Right lobe of liver (tissue), 6 donors: Measurements from ENCODE around the gene PHF14. TPM values are rescaled to one million over a fixed set of nuclear protein-coding genes. Genes with fewer than 3 reads are reported as not detected.

Source experiments
- ATAC-seq, 4 donors: fragments of 200-7000 bp; cut with Tn5 transposase; one replicate each; pipeline ENCODE4 v1.9.1; 2020; ENCODE audit warnings: mild to moderate bottlenecking in 4 of 4, moderate library complexity in 4 of 4
- DNase-seq, 3 donors: peaks; one replicate each; pipeline ENCODE4 v3.0.0-alpha.2; 2020
- H3K27ac ChIP-seq, 3 donors: fragments of 200-600 bp; one replicate each; pipeline ENCODE4 v1.8.0; 2022
- H3K27me3 ChIP-seq, 2 donors: fragments of 200-600 bp; one replicate each; pipeline ENCODE4 v1.8.0; 2022
- H3K36me3 ChIP-seq, 4 donors: fragments of 200-600 bp; sonication (generic) in 1 of 4; one replicate each; pipeline versions ENCODE4 v1.5.1 to v1.8.0; 2017 to 2022; ENCODE audit warnings: control low read depth in 1 of 4
- H3K4me1 ChIP-seq, 4 donors: fragments of 200-600 bp; sonication (generic) in 1 of 4; one replicate each; pipeline versions ENCODE4 v1.5.1 to v1.8.0; 2017 to 2022; ENCODE audit warnings: control low read depth in 1 of 4
- H3K4me3 ChIP-seq, 3 donors: fragments of 200-600 bp; one replicate each; pipeline ENCODE4 v1.8.0; 2022
- H3K9me3 ChIP-seq, 4 donors: fragments of 200-600 bp; sonication (generic) in 1 of 4; one replicate each; pipeline versions ENCODE4 v1.5.1 to v1.8.0; 2017 to 2022; ENCODE audit warnings: control low read depth in 1 of 4
- POLR2A ChIP-seq: fragments of 450-650 bp; IDR thresholded peaks from one replicate; pipeline ENCODE4 v1.6.1; 2017; ENCODE audit warnings: antibody characterized with exemption, mild to moderate bottlenecking
- WGBS: methylation state at CpG from one replicate; pipeline ENCODE4 v1.1.6; 2018; ENCODE audit warnings: low coverage, low lambda C conversion rate; ENCODE audit not compliant: insufficient coverage; ENCODE audit errors: missing lambda C conversion rate; 5-methylcytosine and 5-hydroxymethylcytosine counted together
- intact Hi-C, 2 donors: fragments of 100-400 bp; cut with DNase I; formaldehyde crosslinking; loops; one replicate each; pipeline versions ENCODE4 v1.11.2 to v1.14.1; 2022
- total RNA-seq, 6 experiments: library from RNA; depleted of rRNA in 2 of 6; stranded (reverse); fragments of >200 nt in 2 of 6; fragmentation: NEBNext Ultra II Directional in 3 of 6; extraction: Animal tissue kit (Norgen Biotek cat#: 25700) in 3 of 6; gene quantifications; one replicate each; pipeline versions ENCODE4 v1.1.0 to v1.2.4, GENCODE V29; 2016 to 2023
- TF ChIP-seq, protein P1 (sequence below), 4 donors: fragments of 200-600 bp in 3 of 4; fragments of 450-650 bp in 1 of 4; IDR thresholded peaks; one replicate each; pipeline versions ENCODE4 v1.5.1 to v1.8.0; 2016 to 2022; ENCODE audit warnings: antibody characterized with exemption in 4 of 4, mild to moderate bottlenecking in 2 of 4
- donor health status: DM: no; HTN: yes; CAD: no.
- donor health status: DM: no; HTN: no; CAD: no.
- donor health status: DM: no; HTN: no; CAD: no.
- donor health status: DM: no; HTN: yes; CAD: no.
- donor health status: DM: no; HTN: yes; CAD: no.

PHF14 gene
- total RNA-seq, 6 experiments from 2014 or later, result 13.5 to 25.7 (median 16.7) TPM

DNA sequence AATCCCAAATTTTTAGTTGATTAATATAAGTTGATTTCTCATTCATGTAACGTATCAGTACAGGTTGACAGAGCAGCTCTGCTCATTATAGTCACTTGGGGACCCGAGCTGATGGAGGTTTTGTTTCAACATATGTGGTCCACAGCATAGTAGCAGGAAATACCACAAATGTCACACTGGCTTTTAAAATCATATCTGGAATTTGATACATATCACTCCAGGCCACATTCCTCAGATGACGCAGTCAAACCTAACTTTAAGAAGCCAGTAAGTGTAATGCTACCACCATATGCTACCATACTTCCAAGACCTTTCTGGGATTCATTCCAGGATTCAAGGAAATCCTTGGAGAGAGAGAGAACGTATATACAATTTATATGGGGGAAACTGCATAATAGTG, 156.3 kb downstream of the PHF14 start:
- DNase-seq, result no peak
- H3K36me3 ChIP-seq, result no peaks in the 10 kb centered on the region
- 84% methylated on average over 4 of the region's 4 CpGs for WGBS

DNA sequence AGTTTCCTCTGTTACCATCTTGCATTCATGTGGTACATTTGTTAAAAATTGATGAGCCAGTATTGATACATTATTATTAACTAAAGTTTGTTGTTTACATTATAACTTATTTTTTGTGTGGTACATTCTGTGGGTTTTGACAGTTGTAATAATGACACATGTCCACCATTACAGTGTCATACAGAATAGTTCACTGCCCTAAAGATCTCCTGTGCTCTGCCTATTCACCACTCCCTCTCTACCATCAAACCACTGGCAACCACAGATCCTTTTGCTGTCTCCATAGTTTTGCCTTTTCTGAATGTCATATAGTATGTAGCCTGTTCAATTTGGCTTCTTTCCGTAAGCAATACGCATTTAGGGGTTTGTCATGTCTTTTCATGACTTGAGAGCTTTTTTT, 156.9 kb downstream of the PHF14 start:
- Histone ChIP-seq H3K36me3 (no peaks in the 10 kb centered on the region), H3K4me3 (no peak overlapping the region), H3K9me3 (no peaks in the 10 kb centered on the region), H3K27ac (no peak overlapping the region), H3K27me3 (no peaks in the 10 kb centered on the region), H3K4me1 (no peaks in the 10 kb centered on the region)
- intact Hi-C loops, result no loop called here
- 89% methylated on average over 2 of the region's 2 CpGs for WGBS
- ATAC-seq (no peak), DNase-seq (no peak)
- TF ChIP-seq, protein P1, sequence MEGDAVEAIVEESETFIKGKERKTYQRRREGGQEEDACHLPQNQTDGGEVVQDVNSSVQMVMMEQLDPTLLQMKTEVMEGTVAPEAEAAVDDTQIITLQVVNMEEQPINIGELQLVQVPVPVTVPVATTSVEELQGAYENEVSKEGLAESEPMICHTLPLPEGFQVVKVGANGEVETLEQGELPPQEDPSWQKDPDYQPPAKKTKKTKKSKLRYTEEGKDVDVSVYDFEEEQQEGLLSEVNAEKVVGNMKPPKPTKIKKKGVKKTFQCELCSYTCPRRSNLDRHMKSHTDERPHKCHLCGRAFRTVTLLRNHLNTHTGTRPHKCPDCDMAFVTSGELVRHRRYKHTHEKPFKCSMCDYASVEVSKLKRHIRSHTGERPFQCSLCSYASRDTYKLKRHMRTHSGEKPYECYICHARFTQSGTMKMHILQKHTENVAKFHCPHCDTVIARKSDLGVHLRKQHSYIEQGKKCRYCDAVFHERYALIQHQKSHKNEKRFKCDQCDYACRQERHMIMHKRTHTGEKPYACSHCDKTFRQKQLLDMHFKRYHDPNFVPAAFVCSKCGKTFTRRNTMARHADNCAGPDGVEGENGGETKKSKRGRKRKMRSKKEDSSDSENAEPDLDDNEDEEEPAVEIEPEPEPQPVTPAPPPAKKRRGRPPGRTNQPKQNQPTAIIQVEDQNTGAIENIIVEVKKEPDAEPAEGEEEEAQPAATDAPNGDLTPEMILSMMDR (IDR thresholded peaks at IDR 0.05), result no peak
- TF ChIP-seq POLR2A, result no peak

More for the DNA sequence above, 156.3 kb downstream of the PHF14 start:
- no peak for TF ChIP-seq POLR2A
- TF ChIP-seq, protein P1 (IDR thresholded peaks at IDR 0.05), result no peak
- Histone ChIP-seq H3K4me3 (no peak overlapping the region), H3K9me3 (no peaks in the 10 kb centered on the region), H3K27me3 (no peaks in the 10 kb centered on the region), H3K27ac (no peak overlapping the region), H3K4me1 (no peaks in the 10 kb centered on the region)
- intact Hi-C loops, result no loop called here
- ATAC-seq, result no peak

- WGBS, result 24% methylated on average over 1 of the region's 1 CpG
- intact Hi-C loops, result no loop called here
- no peaks in the 10 kb centered on the region for H3K9me3 ChIP-seq
- no peak overlapping the region for H3K4me3 ChIP-seq
- H3K27me3 ChIP-seq, result no peaks in the 10 kb centered on the region
- DNase-seq (no peak), ATAC-seq (peak in 3 of 4 donors; percentile 18 to 59 (median 40))
- H3K36me3 ChIP-seq, result no peaks in the 10 kb centered on the region
- TF ChIP-seq, protein P1 (IDR thresholded peaks at IDR 0.05), result no peak
- TF ChIP-seq POLR2A, result no peak
- no peaks in the 10 kb centered on the region for H3K4me1 ChIP-seq
- no peak overlapping the region for H3K27ac ChIP-seq
Measured at GRCh38 chr7:11133436-11133959, 159.8 kb downstream of the PHF14 start.

DNA sequence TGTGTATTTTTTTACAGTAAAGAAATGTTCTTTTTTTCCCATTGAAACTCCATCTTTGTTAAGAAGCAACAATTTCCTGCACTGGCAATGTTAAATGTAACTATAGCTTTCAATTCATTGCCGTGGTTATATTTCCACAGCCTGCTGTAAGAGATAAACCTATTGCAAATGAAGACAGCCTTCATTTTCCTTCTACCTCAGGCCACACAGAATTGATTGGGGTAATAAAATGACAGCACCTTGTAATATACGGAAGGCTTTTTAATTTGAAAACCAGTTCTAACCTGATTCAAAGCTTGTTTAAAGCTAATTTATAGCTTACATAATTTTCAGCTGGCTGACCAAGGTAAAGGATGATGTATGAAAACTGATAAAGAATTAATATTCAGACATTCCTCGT, 161.9 kb downstream of the PHF14 start:
- Histone ChIP-seq H3K4me3 (no peak overlapping the region), H3K4me1 (no peaks in the 10 kb centered on the region), H3K27ac (no peak overlapping the region), H3K9me3 (no peaks in the 10 kb centered on the region), H3K36me3 (no peaks in the 10 kb centered on the region), H3K27me3 (no peaks in the 10 kb centered on the region)
- 93% methylated on average over 3 of the region's 3 CpGs for WGBS
- TF ChIP-seq, protein P1 (IDR thresholded peaks at IDR 0.05), result no peak
- TF ChIP-seq POLR2A, result no peak
- ATAC-seq, result no peak
- intact Hi-C loops, result no loop called here
- DNase-seq, result no peak

GRCh38 chr7:11141541-11141940, 167.9 kb downstream of the PHF14 start:
- DNase-seq (no peak), ATAC-seq (no peak)
- no peak for TF ChIP-seq POLR2A
- TF ChIP-seq, protein P1 (IDR thresholded peaks at IDR 0.05), result no peak
- intact Hi-C loops, result no loop called here
- no peaks in the 10 kb centered on the region for H3K9me3 ChIP-seq
- H3K36me3 ChIP-seq, result no peaks in the 10 kb centered on the region
- no peaks in the 10 kb centered on the region for H3K27me3 ChIP-seq
- H3K4me1 ChIP-seq, result no peaks in the 10 kb centered on the region
- no peak overlapping the region for H3K4me3 ChIP-seq
- WGBS, result 73% methylated on average over 3 of the region's 3 CpGs
- no peak overlapping the region for H3K27ac ChIP-seq
